MG63 (cell line): ENCODE data around the gene EPO. TPM values are rescaled to one million over a fixed set of nuclear protein-coding genes. Genes with fewer than 3 reads are reported as not detected.
"Not testable (repeated sequence)": the region's sequence is repeated elsewhere in the genome, so short reads cannot be mapped to it uniquely, and the experiment has no call there.

Source experiments
- DNase-seq: peaks from one replicate; pipeline ENCODE4 v3.0.0-alpha.2; 2020
- H3K27me3 ChIP-seq: fragments of 250-450 bp; sonication (Bioruptor Pico); 2 replicates; pipeline ENCODE4 v1.5.1; 2020; ENCODE audit warnings: mild to moderate bottlenecking, moderate library complexity
- H3K36me3 ChIP-seq: fragments of 250-450 bp; sonication (Bioruptor Pico); 2 replicates; pipeline ENCODE4 v1.5.1; 2020; ENCODE audit warnings: mild to moderate bottlenecking, moderate library complexity
- H3K4me3 ChIP-seq: fragments of 250-450 bp; sonication (Bioruptor Pico); 2 replicates; pipeline ENCODE4 v1.5.1; 2020; ENCODE audit warnings: mild to moderate bottlenecking, moderate library complexity
- H3K9me3 ChIP-seq: fragments of 250-450 bp; sonication (Bioruptor Pico); 2 replicates; pipeline ENCODE4 v1.5.1; 2020; ENCODE audit warnings: mild to moderate bottlenecking, moderate library complexity
- total RNA-seq: library from RNA; depleted of rRNA; stranded (reverse); fragments of >200 nt; shearing (Covaris generic); gene quantifications from 2 replicates; pipeline ENCODE4 v1.2.3, GENCODE V29; 2014; ENCODE audit warnings: low replicate concordance; rRNA removed

EPO gene
- total RNA-seq, 1 experiment from 2014 or later, result not detected

DNA sequence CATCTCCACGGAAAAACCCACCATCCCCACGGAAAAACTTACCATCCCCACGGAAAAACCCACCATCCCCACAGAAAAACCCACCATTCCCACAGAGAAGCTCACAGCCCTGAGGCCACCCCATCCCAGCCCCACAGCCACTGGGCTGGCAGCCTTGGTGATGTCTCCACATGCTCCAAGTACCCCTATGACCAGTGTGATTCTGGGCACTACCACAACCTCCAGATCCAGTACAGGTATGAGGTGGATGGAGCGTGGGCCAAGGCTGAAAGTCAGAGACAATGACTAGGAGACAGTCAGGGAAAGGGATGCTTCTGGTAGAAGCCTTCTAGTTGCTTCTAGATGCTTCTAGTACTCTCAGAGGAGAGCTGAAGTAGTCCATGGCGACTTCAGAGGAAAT is 32.7 kb downstream of the EPO start:
- H3K4me3 ChIP-seq, result no peak overlapping the region
- H3K36me3 ChIP-seq, result no peaks in the 10 kb centered on the region
- H3K9me3 ChIP-seq, result no peaks in the 10 kb centered on the region
- H3K27me3 ChIP-seq, result 0 out of 2 replicates have a peak, but pooled peaks cover 3% of the 10 kb centered on the region
- DNase-seq, result no peak

DNA sequence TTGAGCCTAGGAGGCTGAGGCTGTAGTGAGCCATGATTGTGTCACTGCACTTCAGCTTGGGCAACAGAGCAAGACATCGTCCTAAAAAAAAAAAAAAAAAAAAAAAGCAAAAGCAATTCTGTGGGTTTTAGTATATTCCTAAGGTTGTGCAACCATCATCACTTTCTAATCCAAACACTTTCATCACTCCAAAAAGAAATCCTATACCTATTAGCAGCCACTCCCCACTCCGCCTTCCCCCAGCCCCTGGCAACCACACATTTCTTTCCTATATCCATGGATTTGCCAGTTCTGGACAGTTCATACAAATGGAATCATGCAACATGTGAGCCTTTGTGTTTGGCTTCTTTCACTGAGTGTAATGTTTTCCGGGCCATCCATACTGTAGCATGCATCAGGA is 33.5 kb downstream of the EPO start:
- Histone ChIP-seq H3K36me3 (no peaks in the 10 kb centered on the region), H3K27me3 (0 out of 2 replicates have a peak, but pooled peaks cover 3% of the 10 kb centered on the region), H3K4me3 (no peak overlapping the region), H3K9me3 (no peaks in the 10 kb centered on the region)
- peak; percentile 31 for DNase-seq

DNA sequence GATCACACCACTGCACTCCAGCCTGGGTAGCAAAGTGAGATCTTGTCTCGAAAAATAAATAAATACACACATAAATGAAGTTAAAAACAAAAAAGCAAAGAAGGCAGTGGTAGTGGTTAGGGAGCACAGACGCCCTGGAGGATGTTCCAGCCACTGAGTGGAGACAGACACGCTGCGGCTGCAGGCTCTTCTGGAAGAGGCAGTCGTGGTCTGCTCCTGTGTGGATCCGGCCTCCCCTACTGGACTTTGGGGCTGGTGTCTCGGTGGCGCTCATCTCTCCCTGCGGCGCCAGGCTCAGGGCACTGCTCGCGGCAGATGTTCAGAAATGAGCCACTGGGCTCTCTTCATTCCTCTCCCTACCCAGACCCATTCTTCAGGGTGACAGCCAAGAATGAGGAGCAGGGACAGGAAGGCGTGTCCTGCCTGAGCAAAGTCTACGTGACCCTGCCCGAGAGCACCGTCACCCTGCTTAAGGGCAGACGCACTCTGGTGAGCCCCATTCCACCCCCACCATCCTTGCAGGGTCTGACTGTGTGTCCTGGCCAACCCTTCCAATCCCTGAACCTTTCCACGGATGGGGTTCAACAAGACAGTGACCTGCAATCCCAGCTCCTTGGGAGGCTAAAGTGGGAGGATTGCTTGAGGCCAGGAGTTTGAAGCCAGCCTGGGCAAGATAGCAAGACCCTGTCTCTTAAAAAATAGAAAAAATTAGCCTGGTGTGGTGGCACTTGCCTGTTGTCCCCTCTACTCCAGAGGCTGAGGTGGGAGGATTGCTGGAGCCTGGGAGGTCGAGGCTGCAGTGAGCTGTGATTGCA is 39.3 kb downstream of the EPO start:
- no peaks in the 10 kb centered on the region for H3K36me3 ChIP-seq
- DNase-seq, result no peak
- no peaks in the 10 kb centered on the region for H3K27me3 ChIP-seq
- H3K9me3 ChIP-seq, result no peaks in the 10 kb centered on the region
- no peak overlapping the region for H3K4me3 ChIP-seq

DNA sequence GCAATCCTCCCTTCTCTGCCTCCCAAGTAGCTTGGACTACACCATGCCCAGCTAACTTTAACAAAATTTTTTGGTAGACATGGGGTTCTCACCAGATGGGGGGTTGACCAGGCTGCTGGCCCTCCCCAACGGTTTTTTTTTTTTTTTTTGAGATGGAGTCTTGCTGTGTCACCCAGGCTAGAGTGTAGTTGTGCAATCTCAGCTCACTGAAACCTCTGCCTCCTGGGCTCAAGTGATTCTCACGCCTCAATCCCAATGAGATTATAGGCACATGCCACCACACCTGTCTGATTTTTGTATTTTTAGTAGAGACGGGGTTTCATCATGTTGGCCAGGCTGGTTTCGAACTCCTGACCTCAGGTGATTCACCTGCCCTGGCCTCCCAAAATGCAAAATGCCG is 42.6 kb downstream of the EPO start:
- not testable (repeated sequence) for DNase-seq, H3K27me3 ChIP-seq, H3K9me3 ChIP-seq, H3K4me3 ChIP-seq, H3K36me3 ChIP-seq

DNA sequence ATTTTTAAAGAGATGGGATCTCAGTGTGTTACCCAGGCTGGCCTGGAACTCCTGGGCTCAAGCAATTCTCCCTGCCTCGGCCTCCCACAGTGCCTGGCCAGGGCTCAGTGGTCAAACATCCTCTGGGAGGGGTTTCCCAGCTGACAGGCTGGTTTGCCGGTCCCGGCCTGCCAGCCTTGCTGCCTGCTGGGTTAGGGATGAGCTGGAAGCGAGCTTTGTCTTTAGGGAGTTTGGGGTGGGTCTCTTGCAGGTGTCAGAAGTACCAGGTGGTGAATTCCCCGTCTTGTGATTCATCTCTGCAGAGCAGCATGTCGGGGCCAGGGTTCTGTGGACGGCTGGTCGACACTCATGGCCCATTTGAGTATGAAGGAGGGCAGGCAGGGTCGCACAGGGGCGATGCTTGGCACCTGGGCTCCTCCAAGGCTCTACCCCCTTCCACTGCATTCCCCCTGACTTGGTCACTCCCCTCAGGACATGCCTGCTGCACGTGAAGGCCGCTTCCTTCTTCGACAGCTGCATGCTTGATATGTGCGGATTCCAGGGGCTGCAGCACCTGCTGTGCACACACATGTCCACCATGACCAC is 43.4 kb downstream of the EPO start:
- no peak for DNase-seq
- Histone ChIP-seq H3K4me3 (no peak overlapping the region), H3K9me3 (no peaks in the 10 kb centered on the region), H3K27me3 (no peaks in the 10 kb centered on the region), H3K36me3 (no peaks in the 10 kb centered on the region)

DNA sequence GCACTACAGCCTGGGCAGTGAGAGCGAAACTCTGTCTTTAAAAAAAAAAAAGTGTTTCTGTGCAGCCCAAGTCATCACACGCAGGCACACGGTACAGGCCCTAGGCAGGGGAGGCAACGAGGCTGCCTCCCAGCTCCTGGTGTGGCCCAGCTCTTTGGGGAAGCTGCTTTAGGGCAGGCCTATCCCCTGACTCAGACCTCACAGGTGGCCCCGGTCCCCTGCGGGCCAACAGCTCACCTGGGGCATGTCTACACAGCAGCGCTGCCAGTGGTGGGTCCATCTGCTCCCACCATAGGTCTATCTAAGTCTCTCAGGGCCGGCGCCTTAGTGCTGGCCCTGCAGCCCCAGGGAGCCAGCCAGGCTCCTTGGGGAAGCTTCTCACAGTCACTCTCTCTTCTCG is 44.6 kb downstream of the EPO start:
- DNase-seq, result no peak
- Histone ChIP-seq H3K27me3 (no peaks in the 10 kb centered on the region), H3K36me3 (no peaks in the 10 kb centered on the region), H3K9me3 (no peaks in the 10 kb centered on the region), H3K4me3 (no peak overlapping the region)

DNA sequence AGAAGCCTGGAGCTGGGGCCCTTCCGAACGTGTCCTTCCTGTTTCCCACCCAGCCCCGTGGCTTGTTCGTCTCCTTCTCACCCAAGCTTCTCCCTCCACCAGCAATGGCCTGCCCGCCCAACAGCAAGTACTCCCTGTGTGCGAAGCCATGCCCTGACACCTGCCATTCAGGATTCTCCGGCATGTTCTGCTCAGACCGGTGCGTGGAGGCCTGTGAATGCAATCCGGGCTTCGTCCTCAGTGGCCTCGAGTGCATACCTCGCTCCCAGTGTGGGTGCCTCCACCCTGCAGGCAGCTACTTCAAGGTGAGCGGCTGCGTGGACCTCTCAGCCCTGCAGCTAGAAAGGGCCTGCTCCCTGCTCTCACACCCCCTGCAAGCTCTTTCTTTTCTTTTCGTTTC is 45.0 kb downstream of the EPO start:
- Histone ChIP-seq H3K36me3 (no peaks in the 10 kb centered on the region), H3K4me3 (no peak overlapping the region), H3K27me3 (no peaks in the 10 kb centered on the region), H3K9me3 (no peaks in the 10 kb centered on the region)
- DNase-seq, result no peak

DNA sequence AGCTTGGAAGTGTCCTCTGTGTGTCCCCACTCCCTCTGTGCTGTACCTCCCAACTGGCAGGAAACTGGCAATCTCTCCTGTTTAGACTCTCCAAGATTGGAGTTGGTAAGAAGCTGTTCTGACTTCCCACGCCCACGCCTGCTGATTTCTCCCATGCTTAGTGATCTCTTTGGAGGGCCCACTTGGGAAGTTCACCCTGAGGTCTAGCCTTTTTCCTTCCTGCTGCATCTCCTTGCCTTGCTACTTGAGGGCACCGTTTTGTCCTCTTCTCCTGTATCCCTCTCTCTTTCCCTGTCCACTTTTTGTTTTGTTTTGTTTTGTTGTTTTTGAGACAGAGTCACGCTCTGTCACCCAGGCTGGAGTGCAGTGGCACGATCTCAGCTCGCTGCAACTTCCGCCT is 48.5 kb downstream of the EPO start:
- Histone ChIP-seq H3K36me3 (no peaks in the 10 kb centered on the region), H3K4me3 (no peak overlapping the region), H3K27me3 (no peaks in the 10 kb centered on the region), H3K9me3 (no peaks in the 10 kb centered on the region)
- no peak for DNase-seq

Other genes starting within 250 kb of the EPO start
- gene TSC22D4, start 241.3 kb upstream of the EPO start, total RNA-seq, result 5.7 and 27.7 TPM in 2 replicates
- not detected in 2 replicates for gene NYAP1, start 236.5 kb upstream of the EPO start, total RNA-seq
- 5.8 and 10.2 TPM in 2 replicates for gene AGFG2, start 181.3 kb upstream of the EPO start, total RNA-seq
- gene SAP25, start 146.6 kb upstream of the EPO start, total RNA-seq, result not detected in 2 replicates
- gene LRCH4, start 134.3 kb upstream of the EPO start, total RNA-seq, result 3.8 and 6.3 TPM in 2 replicates
- gene FBXO24, start 134.1 kb upstream of the EPO start, total RNA-seq, result 1.0 and 1.2 TPM in 2 replicates
- gene PCOLCE, start 118.1 kb upstream of the EPO start, total RNA-seq, result 53.5 and 1,171 TPM in 2 replicates
- 1.8 and 5.9 TPM in 2 replicates for gene MOSPD3, start 107.9 kb upstream of the EPO start, total RNA-seq
- 0.33 TPM in 1 of 2 replicates, not detected in the other for gene TFR2, start 78.9 kb upstream of the EPO start, total RNA-seq
- not detected in 2 replicates for gene ACTL6B, start 64.0 kb upstream of the EPO start, total RNA-seq
- 128 and 174 TPM in 2 replicates for gene GNB2, start 46.7 kb upstream of the EPO start, total RNA-seq
- 9.1 and 9.2 TPM in 2 replicates for gene GIGYF1, start 26.2 kb upstream of the EPO start, total RNA-seq
- 41.5 and 92.8 TPM in 2 replicates for gene POP7, start 14.3 kb upstream of the EPO start, total RNA-seq
- not detected in 2 replicates for gene ZAN, start 13.1 kb downstream of the EPO start, total RNA-seq
- gene EPHB4, start 107.1 kb downstream of the EPO start, total RNA-seq, result 42.7 and 72.5 TPM in 2 replicates
- 12.0 and 13.6 TPM in 2 replicates for gene SLC12A9, start 132.2 kb downstream of the EPO start, total RNA-seq
- gene TRIP6, start 146.9 kb downstream of the EPO start, total RNA-seq, result 147 and 173 TPM in 2 replicates
- 60.3 and 102 TPM in 2 replicates for gene SRRT, start 154.6 kb downstream of the EPO start, total RNA-seq
- 5.4 and 6.8 TPM in 2 replicates for gene UFSP1, start 169.2 kb downstream of the EPO start, total RNA-seq
- not detected in 2 replicates for gene ACHE, start 175.4 kb downstream of the EPO start, total RNA-seq
- not detected in 2 replicates for gene MUC3A, start 229.1 kb downstream of the EPO start, total RNA-seq
- not detected in 2 replicates for gene MUC12, start 249.1 kb downstream of the EPO start, total RNA-seq